GM12878 (cell line): ENCODE results near the gene NTM.

Experiments used
- BCL3 ChIP-seq: IDR thresholded peaks from 2 replicates; pipeline ENCODE4 v1.6.1; 2011; ENCODE audit warnings: borderline replicate concordance, low read depth, mild to moderate bottlenecking, moderate library complexity, low read length; ENCODE audit not compliant: insufficient read depth, poor library complexity, severe bottlenecking
- BHLHE40 ChIP-seq, 2 experiments: fragments of 450-650 bp in 1 of 2; IDR thresholded peaks; 2 replicates each; pipeline ENCODE4 v1.6.1; 2011 to 2017; ENCODE audit warnings: low read depth in 2 of 2, borderline replicate concordance in 1 of 2, improper control_type of control experiment in 1 of 2, low read length in 1 of 2, mild to moderate bottlenecking in 1 of 2
- CEBPB ChIP-seq, 2 experiments: fragments of 150-350 bp in 1 of 2; IDR thresholded peaks; 2 replicates each; pipeline ENCODE4 v1.6.1; 2012 to 2014; ENCODE audit warnings: low read depth in 2 of 2, low read length in 2 of 2, borderline replicate concordance in 1 of 2, inconsistent platforms in 1 of 2
- CTCF ChIP-seq, 3 experiments: IDR thresholded peaks in 2 of 3; conservative IDR thresholded peaks in 1 of 3; 2 replicates each; pipeline ENCODE4 v1.5.1; 2011; ENCODE audit warnings: low read depth in 3 of 3, low read length in 3 of 3, mild to moderate bottlenecking in 3 of 3, control low read depth in 2 of 3, moderate library complexity in 2 of 3, inconsistent platforms in 1 of 3, mixed read lengths in 1 of 3; ENCODE audit not compliant: control insufficient read depth in 2 of 3, insufficient read depth in 1 of 3; ENCODE audit errors: extremely low read depth in 1 of 3
- MLLT1 ChIP-seq: fragments of 450-650 bp; IDR thresholded peaks from 2 replicates; pipeline ENCODE4 v1.6.1; 2016; ENCODE audit warnings: mild to moderate bottlenecking
- POLR2A ChIP-seq: IDR thresholded peaks from 2 replicates; pipeline ENCODE4 v1.6.1; 2011; ENCODE audit warnings: low read depth, mild to moderate bottlenecking, low read length
- POLR2AphosphoS5 ChIP-seq: IDR thresholded peaks from 2 replicates; pipeline ENCODE4 v1.6.1; 2011; ENCODE audit warnings: mild to moderate bottlenecking, low read length, inconsistent platforms
- SPI1 ChIP-seq: IDR thresholded peaks from 2 replicates; pipeline ENCODE4 v1.6.1; 2011; ENCODE audit warnings: low read depth, mild to moderate bottlenecking, low read length, moderate library complexity, borderline replicate concordance; ENCODE audit not compliant: insufficient read depth
- TCF12 ChIP-seq: IDR thresholded peaks from 2 replicates; pipeline ENCODE4 v1.6.1; 2011; ENCODE audit warnings: low read depth, mild to moderate bottlenecking, low read length
- USF2 ChIP-seq: IDR thresholded peaks from 2 replicates; pipeline ENCODE4 v1.6.1; 2011; ENCODE audit warnings: low read depth, low read length, improper control_type of control experiment, borderline replicate concordance
- ZSCAN29 ChIP-seq: fragments of 450-650 bp; IDR thresholded peaks from 2 replicates; pipeline ENCODE4 v1.6.1; 2017; ENCODE audit warnings: mild to moderate bottlenecking, moderate library complexity

GRCh38 chr11:131393691-131394090 lies 23.3 kb downstream of the NTM start:
- TF ChIP-seq SPI1 (no peak), CTCF (IDR thresholded peaks at IDR 0.05 in 2 of 3, conservative IDR thresholded peaks at IDR 0.05 in 1 of 3; ENCODE audit: control insufficient read depth in 2 of 3, extremely low read depth in 1 of 3, insufficient read depth in 1 of 3, low read depth in 3 of 3, low read length in 3 of 3) (no peak), POLR2A (no peak), BCL3 (no peak), TCF12 (no peak), MLLT1 (no peak), POLR2AphosphoS5 (no peak), USF2 (no peak), CEBPB (IDR thresholded peaks at IDR 0.05; ENCODE audit: borderline replicate concordance in 1 of 2, low read depth in 2 of 2, low read length in 2 of 2) (no peak), BHLHE40 (IDR thresholded peaks at IDR 0.05; ENCODE audit: borderline replicate concordance in 1 of 2, low read depth in 2 of 2, low read length in 1 of 2) (no peak), ZSCAN29 (no peak)
